CD8-positive, alpha-beta memory T cell (primary cell): ENCODE data around the gene DTWD2. TPM values are rescaled to one million over a fixed set of nuclear protein-coding genes. Genes with fewer than 3 reads are reported as not detected.
"Not testable (repeated sequence)": the region's sequence is repeated elsewhere in the genome, so short reads cannot be mapped to it uniquely, and the experiment has no call there.

Source experiments
- CTCF ChIA-PET: fragments of 350-600 bp; sonication (Branson Sonifier 250); formaldehyde crosslinking; loops from one replicate; lab custom pipeline; 2021; ENCODE audit warnings: antibody characterized with exemption; lab: Charles Lee
- POLR2A ChIA-PET: fragments of 350-600 bp; sonication (Branson Sonifier 250); formaldehyde crosslinking; loops from one replicate; lab custom pipeline; 2021; ENCODE audit warnings: antibody characterized with exemption; lab: Charles Lee
- DNase-seq, 5 donors: peaks; one replicate each; pipeline versions ENCODE4 v3.0.0 to v3.0.0-alpha.2; 2020 to 2022; ENCODE audit warnings: mixed read lengths in 1 of 5
- H3K27ac ChIP-seq: one replicate; pipeline ENCODE4 v1.7.0; 2013; ENCODE audit warnings: low read depth, mild to moderate bottlenecking, low read length, moderate library complexity
- H3K27me3 ChIP-seq: 2 replicates; pipeline ENCODE4 v1.7.0; 2013; ENCODE audit warnings: low read length, mild to moderate bottlenecking; ENCODE audit not compliant: insufficient read depth, poor library complexity, severe bottlenecking
- H3K36me3 ChIP-seq: 2 replicates; pipeline ENCODE4 v1.7.0; 2013; ENCODE audit warnings: mild to moderate bottlenecking, low read length, moderate library complexity; ENCODE audit not compliant: insufficient read depth
- H3K4me1 ChIP-seq: 2 replicates; pipeline ENCODE4 v1.7.0; 2013; ENCODE audit warnings: mild to moderate bottlenecking, low read length, moderate library complexity; ENCODE audit not compliant: insufficient read depth
- H3K4me3 ChIP-seq: 2 replicates; pipeline ENCODE4 v1.7.0; 2013; ENCODE audit warnings: mild to moderate bottlenecking, low read length
- H3K9me3 ChIP-seq: 2 replicates; pipeline ENCODE4 v1.7.0; 2013; ENCODE audit warnings: mild to moderate bottlenecking, low read length
- H3K27ac Mint-ChIP-seq, 8 donors: one replicate each; pipeline ENCODE4 v1.8.0; 2020 to 2021; ENCODE audit warnings: mixed read lengths in 8 of 8, mild to moderate bottlenecking in 6 of 8, inconsistent platforms in 3 of 8, moderate library complexity in 3 of 8
- H3K27me3 Mint-ChIP-seq, 2 donors: one replicate each; pipeline ENCODE4 v1.8.0; 2020 to 2021; ENCODE audit warnings: mixed read lengths in 2 of 2, mild to moderate bottlenecking in 1 of 2, moderate library complexity in 1 of 2
- H3K36me3 Mint-ChIP-seq, 3 donors: one replicate each; pipeline ENCODE4 v1.8.0; 2020 to 2021; ENCODE audit warnings: mixed read lengths in 3 of 3, inconsistent platforms in 1 of 3, mild to moderate bottlenecking in 1 of 3
- H3K4me1 Mint-ChIP-seq, 3 donors: one replicate each; pipeline ENCODE4 v1.8.0; 2020 to 2021; ENCODE audit warnings: mixed read lengths in 3 of 3, inconsistent platforms in 1 of 3, mild to moderate bottlenecking in 1 of 3
- H3K4me3 Mint-ChIP-seq, 7 donors: one replicate each; pipeline ENCODE4 v1.8.0; 2020 to 2021; ENCODE audit warnings: mixed read lengths in 7 of 7, mild to moderate bottlenecking in 6 of 7, moderate library complexity in 4 of 7, inconsistent platforms in 2 of 7
- H3K9me3 Mint-ChIP-seq, 5 donors: one replicate each; pipeline ENCODE4 v1.8.0; 2020 to 2022; ENCODE audit warnings: mixed read lengths in 5 of 5, mild to moderate bottlenecking in 3 of 5, moderate library complexity in 2 of 5, inconsistent platforms in 1 of 5
- polyA plus RNA-seq: library from polyadenylated mRNA; unstranded; fragments of 300-500 nt; fragmentation: Illumina TruSeq; gene quantifications from one replicate; pipeline ENCODE4 v1.2.3, GENCODE V29; 2021
- total RNA-seq, 2 experiments: library from RNA; stranded (reverse); gene quantifications; one replicate each; pipeline ENCODE4 v1.2.3, GENCODE V29; 2021

Gene DTWD2
- total and polyA plus RNA-seq, 3 experiments from 2014 or later, result 3.3 to 4.2 (median 3.7) TPM

GRCh38 chr5:118883362-118883761, 105.0 kb downstream of the DTWD2 start:
- Mint-ChIP-seq H3K27ac (no peak overlapping the region), H3K36me3 (peaks cover 0 to 39% (median 5%) of the 10 kb centered on the region in 3 donors), H3K27me3 (no peaks in the 10 kb centered on the region), H3K4me1 (no peaks in the 10 kb centered on the region), H3K9me3 (peaks cover 0 to 28% (median 11%) of the 10 kb centered on the region in 5 donors), H3K4me3 (no peak overlapping the region)
- ChIA-PET CTCF (no interaction called here), POLR2A (no interaction called here)
- Histone ChIP-seq H3K9me3 (no peaks in the 10 kb centered on the region), H3K4me1 (no peaks in the 10 kb centered on the region), H3K27ac (no peak overlapping the region), H3K27me3 (no peaks in the 10 kb centered on the region), H3K4me3 (no peak overlapping the region), H3K36me3 (no peaks in the 10 kb centered on the region)
- DNase-seq, result no peak

GRCh38 chr5:118882666-118883065, 105.7 kb downstream of the DTWD2 start:
- Histone ChIP-seq H3K4me3 (no peak overlapping the region), H3K27me3 (no peaks in the 10 kb centered on the region), H3K36me3 (no peaks in the 10 kb centered on the region), H3K27ac (no peak overlapping the region), H3K4me1 (no peaks in the 10 kb centered on the region), H3K9me3 (no peaks in the 10 kb centered on the region)
- Mint-ChIP-seq H3K27me3 (no peaks in the 10 kb centered on the region), H3K27ac (no peak overlapping the region), H3K4me3 (no peak overlapping the region), H3K4me1 (no peaks in the 10 kb centered on the region), H3K9me3 (peaks cover 4 to 35% (median 18%) of the 10 kb centered on the region in 5 donors), H3K36me3 (peaks cover 0 to 46% (median 8%) of the 10 kb centered on the region in 3 donors)
- no peak for DNase-seq
- ChIA-PET POLR2A (no interaction called here), CTCF (no interaction called here)

DNA sequence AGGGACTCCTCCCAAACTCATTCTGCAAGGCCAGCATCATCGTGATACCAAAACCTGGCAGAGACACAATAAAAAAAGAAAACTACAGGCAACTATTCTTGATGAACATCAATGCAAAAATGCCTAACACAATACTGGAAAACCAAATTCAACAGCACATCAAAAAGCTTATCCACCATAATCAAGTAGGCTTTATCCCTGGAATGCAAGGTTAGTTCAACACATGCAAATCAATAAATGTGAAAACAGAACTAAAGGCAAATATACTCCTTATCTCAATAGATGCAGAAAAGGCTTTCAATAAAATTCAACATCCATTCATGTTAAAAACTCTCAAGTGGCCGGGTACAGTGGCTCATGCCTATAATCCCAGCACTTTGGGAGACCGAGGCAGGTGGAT, 111.5 kb downstream of the DTWD2 start:
- H3K4me3 ChIP-seq, H3K27me3 ChIP-seq, H3K4me1 Mint-ChIP-seq, H3K9me3 ChIP-seq, H3K4me3 Mint-ChIP-seq, H3K27me3 Mint-ChIP-seq, H3K27ac Mint-ChIP-seq, DNase-seq, H3K27ac ChIP-seq, H3K4me1 ChIP-seq, H3K36me3 ChIP-seq, POLR2A ChIA-PET, CTCF ChIA-PET: not testable (repeated sequence)
- Mint-ChIP-seq H3K9me3 (peaks cover 41 to 71% (median 51%) of the 10 kb centered on the region in 5 donors), H3K36me3 (peaks cover 8 to 72% (median 41%) of the 10 kb centered on the region in 3 donors)

GRCh38 chr5:118875131-118875530, 113.2 kb downstream of the DTWD2 start:
- Histone ChIP-seq H3K36me3 (no peaks in the 10 kb centered on the region), H3K4me1 (no peaks in the 10 kb centered on the region), H3K4me3 (no peak overlapping the region), H3K9me3 (no peaks in the 10 kb centered on the region), H3K27me3 (no peaks in the 10 kb centered on the region), H3K27ac (no peak overlapping the region)
- H3K9me3 Mint-ChIP-seq, result peaks cover 41 to 72% (median 51%) of the 10 kb centered on the region in 5 donors
- peaks cover 0 to 1% of the 10 kb centered on the region in 2 donors for H3K27me3 Mint-ChIP-seq
- H3K27ac Mint-ChIP-seq, result no peak overlapping the region
- CTCF ChIA-PET, result no interaction called here
- peaks cover 8 to 72% (median 39%) of the 10 kb centered on the region in 3 donors for H3K36me3 Mint-ChIP-seq
- no peak for DNase-seq
- POLR2A ChIA-PET, result no interaction called here
- H3K4me1 Mint-ChIP-seq, result no peaks in the 10 kb centered on the region
- no peak overlapping the region for H3K4me3 Mint-ChIP-seq

DNA sequence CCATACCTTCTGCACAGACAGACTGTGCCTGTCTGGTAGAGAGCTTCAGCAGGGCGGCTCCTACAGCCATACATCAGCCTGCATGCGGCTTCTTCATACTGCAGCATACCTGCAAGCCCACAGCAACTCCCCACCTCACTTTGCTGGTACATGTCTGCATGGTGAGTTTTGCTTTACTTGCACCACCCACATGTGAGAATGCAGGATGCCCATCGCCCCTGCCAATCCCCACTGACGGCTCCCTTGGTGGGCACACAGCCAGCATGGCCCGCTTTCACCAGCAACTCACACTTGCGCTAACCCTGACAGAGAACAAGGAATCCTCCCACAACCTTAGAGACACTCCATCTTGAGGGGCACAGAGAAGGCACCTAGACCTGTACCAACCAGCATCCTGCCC, 114.9 kb downstream of the DTWD2 start:
- H3K36me3 Mint-ChIP-seq, result peaks cover 8 to 80% (median 36%) of the 10 kb centered on the region in 3 donors
- H3K9me3 Mint-ChIP-seq, result peaks cover 41 to 56% (median 43%) of the 10 kb centered on the region in 5 donors

GRCh38 chr5:118863345-118863744, 125.0 kb downstream of the DTWD2 start:
- Mint-ChIP-seq H3K36me3 (peaks cover 0 to 57% (median 5%) of the 10 kb centered on the region in 3 donors), H3K27me3 (no peaks in the 10 kb centered on the region), H3K27ac (no peak overlapping the region), H3K4me1 (no peaks in the 10 kb centered on the region), H3K9me3 (peaks cover 0 to 21% (median 2%) of the 10 kb centered on the region in 5 donors), H3K4me3 (no peak overlapping the region)
- ChIA-PET CTCF (no interaction called here), POLR2A (no interaction called here)
- Histone ChIP-seq H3K4me1 (no peaks in the 10 kb centered on the region), H3K36me3 (no peaks in the 10 kb centered on the region), H3K9me3 (no peaks in the 10 kb centered on the region), H3K27ac (no peak overlapping the region), H3K4me3 (no peak overlapping the region), H3K27me3 (no peaks in the 10 kb centered on the region)
- DNase-seq, result no peak

More for the DNA sequence above, 114.9 kb downstream of the DTWD2 start:
- H3K4me1 ChIP-seq, result no peaks in the 10 kb centered on the region
- Mint-ChIP-seq H3K27ac (no peak overlapping the region), H3K27me3 (peaks cover 0 to 1% of the 10 kb centered on the region in 2 donors), H3K4me3 (no peak overlapping the region), H3K4me1 (no peaks in the 10 kb centered on the region)
- no peak for DNase-seq
- H3K27me3 ChIP-seq, result no peaks in the 10 kb centered on the region
- ChIA-PET CTCF (no interaction called here), POLR2A (no interaction called here)
- H3K36me3 ChIP-seq, result no peaks in the 10 kb centered on the region
- no peak overlapping the region for H3K4me3 ChIP-seq
- H3K9me3 ChIP-seq, result no peaks in the 10 kb centered on the region
- no peak overlapping the region for H3K27ac ChIP-seq

- POLR2A ChIA-PET, result no interaction called here
Measured at GRCh38 chr5:118862596-118862995, 125.8 kb downstream of the DTWD2 start.

DNA sequence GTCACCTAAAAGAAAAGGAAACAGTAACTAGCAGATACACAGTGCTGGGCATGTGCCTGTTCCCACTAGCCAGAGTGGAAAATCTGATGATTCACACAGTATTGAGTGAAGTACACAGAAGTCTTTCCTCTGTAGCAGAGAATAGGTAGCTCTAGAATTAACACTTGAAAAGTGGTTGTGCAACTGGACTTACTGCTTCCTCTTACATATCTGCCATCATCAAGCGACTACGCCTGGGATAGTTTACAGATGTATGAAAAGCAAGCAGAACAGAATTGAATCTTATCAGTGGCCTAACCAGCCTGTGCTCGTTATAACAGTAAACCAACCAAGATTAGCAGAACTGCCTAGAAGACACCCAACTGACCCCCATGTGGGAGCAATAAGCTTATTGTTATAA, 130.6 kb downstream of the DTWD2 start:
- no peaks in the 10 kb centered on the region for H3K36me3 ChIP-seq
- no peaks in the 10 kb centered on the region for H3K4me1 ChIP-seq
- CTCF ChIA-PET, result no interaction called here
- POLR2A ChIA-PET, result no interaction called here
- H3K27ac ChIP-seq, result no peak overlapping the region
- no peak overlapping the region for H3K4me3 ChIP-seq
- no peak for DNase-seq
- Mint-ChIP-seq H3K36me3 (peaks cover 0 to 42% (median 5%) of the 10 kb centered on the region in 3 donors), H3K27ac (no peak overlapping the region), H3K27me3 (no peaks in the 10 kb centered on the region), H3K9me3 (peaks cover 0 to 9% (median 8%) of the 10 kb centered on the region in 5 donors), H3K4me1 (no peaks in the 10 kb centered on the region), H3K4me3 (no peak overlapping the region)
- no peaks in the 10 kb centered on the region for H3K27me3 ChIP-seq
- no peaks in the 10 kb centered on the region for H3K9me3 ChIP-seq

More at GRCh38 chr5:118862596-118862995, 125.8 kb downstream of the DTWD2 start:
- Mint-ChIP-seq H3K4me3 (no peak overlapping the region), H3K4me1 (no peaks in the 10 kb centered on the region), H3K36me3 (peaks cover 0 to 56% (median 5%) of the 10 kb centered on the region in 3 donors), H3K9me3 (peaks cover 0 to 14% (median 2%) of the 10 kb centered on the region in 5 donors), H3K27ac (no peak overlapping the region), H3K27me3 (no peaks in the 10 kb centered on the region)
- no peak overlapping the region for H3K4me3 ChIP-seq
- H3K4me1 ChIP-seq, result no peaks in the 10 kb centered on the region
- H3K27ac ChIP-seq, result no peak overlapping the region
- CTCF ChIA-PET, result no interaction called here
- DNase-seq, result no peak
- H3K27me3 ChIP-seq, result no peaks in the 10 kb centered on the region
- H3K36me3 ChIP-seq, result no peaks in the 10 kb centered on the region
- no peaks in the 10 kb centered on the region for H3K9me3 ChIP-seq
